Activated CD8-positive, alpha-beta memory T cell treated with anti-CD3 and anti-CD28 coated beads, Interleukin-2, amount 50 U/mL, for 24 hours (primary cell): ENCODE data around the gene KDM6B.
"Not testable (repeated sequence)": the region's sequence is repeated elsewhere in the genome, so short reads cannot be mapped to it uniquely, and the experiment has no call there.

Experiments used
- DNase-seq: peaks from one replicate; pipeline ENCODE4 v3.0.0-alpha.2; 2020; ENCODE audit errors: extremely low read depth

KDM6B gene, protein sequence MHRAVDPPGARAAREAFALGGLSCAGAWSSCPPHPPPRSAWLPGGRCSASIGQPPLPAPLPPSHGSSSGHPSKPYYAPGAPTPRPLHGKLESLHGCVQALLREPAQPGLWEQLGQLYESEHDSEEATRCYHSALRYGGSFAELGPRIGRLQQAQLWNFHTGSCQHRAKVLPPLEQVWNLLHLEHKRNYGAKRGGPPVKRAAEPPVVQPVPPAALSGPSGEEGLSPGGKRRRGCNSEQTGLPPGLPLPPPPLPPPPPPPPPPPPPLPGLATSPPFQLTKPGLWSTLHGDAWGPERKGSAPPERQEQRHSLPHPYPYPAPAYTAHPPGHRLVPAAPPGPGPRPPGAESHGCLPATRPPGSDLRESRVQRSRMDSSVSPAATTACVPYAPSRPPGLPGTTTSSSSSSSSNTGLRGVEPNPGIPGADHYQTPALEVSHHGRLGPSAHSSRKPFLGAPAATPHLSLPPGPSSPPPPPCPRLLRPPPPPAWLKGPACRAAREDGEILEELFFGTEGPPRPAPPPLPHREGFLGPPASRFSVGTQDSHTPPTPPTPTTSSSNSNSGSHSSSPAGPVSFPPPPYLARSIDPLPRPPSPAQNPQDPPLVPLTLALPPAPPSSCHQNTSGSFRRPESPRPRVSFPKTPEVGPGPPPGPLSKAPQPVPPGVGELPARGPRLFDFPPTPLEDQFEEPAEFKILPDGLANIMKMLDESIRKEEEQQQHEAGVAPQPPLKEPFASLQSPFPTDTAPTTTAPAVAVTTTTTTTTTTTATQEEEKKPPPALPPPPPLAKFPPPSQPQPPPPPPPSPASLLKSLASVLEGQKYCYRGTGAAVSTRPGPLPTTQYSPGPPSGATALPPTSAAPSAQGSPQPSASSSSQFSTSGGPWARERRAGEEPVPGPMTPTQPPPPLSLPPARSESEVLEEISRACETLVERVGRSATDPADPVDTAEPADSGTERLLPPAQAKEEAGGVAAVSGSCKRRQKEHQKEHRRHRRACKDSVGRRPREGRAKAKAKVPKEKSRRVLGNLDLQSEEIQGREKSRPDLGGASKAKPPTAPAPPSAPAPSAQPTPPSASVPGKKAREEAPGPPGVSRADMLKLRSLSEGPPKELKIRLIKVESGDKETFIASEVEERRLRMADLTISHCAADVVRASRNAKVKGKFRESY (N-terminal part only)

DNA sequence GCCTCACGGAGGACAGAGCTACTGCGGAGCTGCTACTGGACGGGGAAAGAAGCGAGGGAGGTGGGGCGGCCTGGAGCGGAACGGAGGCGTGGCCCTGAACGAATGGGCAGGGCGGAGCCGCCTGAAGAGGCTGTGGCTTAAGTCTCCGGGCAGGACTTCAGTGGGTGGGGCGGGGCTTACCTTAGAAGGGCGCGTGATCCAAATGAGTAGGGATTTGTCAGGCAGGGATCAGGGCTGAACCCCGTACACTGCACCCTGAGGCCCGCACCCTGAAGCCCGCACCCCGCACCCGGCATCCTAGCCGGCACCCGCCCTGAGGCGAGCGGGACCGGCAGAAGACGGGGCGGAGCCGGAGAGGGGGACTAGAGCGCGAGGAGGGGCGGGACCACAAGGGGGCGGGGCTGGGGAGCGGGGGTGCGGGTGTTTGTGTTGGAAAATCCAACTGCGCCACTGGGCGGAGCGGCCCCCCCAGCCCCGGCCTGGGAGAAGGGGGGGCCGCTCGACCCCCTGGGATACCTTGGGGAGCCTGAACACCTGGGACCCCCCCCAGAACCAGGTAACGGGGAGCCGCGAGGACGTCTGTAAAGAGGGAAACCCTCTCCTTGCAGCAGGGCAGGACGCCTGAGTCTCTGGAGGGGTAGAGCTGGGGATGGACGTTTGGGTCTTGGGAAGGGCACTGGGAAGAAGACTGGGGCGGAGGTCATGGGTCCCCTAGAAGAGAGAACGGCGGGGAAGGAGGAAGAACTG lies at the start of gene KDM6B:
TSS of gene KDM6B (plus strand) at position 423 of the 747 bp plus-strand sequence. CDS start 11,338 bp downstream, outside the sequence.
- DNase-seq, result no peak

- no peak for DNase-seq
These were observed 47.2 kb upstream of the KDM6B start for GRCh38 chr17:7786866-7787265.

GRCh38 chr17:7789131-7789530 lies 44.9 kb upstream of the KDM6B start:
- no peak for DNase-seq

DNA sequence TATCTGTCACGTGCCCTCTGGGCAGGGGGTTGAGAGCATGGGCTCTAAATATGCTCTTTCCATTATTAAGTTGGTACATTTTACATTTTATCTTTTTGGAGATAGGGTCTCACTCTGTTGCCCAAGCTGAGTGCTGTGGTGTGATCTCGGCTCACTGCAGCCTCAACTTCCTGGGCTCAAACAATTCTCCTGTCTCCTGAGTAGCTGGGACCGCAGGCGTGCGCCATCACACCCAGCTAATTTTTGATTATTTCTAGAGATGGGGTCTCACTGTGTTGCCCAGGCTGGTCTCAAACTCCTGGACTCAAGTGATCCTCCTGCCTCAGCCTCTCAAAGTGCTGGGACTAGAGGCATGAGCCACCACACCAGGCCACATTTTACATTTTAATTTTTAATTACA lies 43.9 kb upstream of the KDM6B start:
- no peak for DNase-seq

- DNase-seq, result no peak
These were observed 41.4 kb upstream of the KDM6B start for GRCh38 chr17:7792611-7793010.

DNA sequence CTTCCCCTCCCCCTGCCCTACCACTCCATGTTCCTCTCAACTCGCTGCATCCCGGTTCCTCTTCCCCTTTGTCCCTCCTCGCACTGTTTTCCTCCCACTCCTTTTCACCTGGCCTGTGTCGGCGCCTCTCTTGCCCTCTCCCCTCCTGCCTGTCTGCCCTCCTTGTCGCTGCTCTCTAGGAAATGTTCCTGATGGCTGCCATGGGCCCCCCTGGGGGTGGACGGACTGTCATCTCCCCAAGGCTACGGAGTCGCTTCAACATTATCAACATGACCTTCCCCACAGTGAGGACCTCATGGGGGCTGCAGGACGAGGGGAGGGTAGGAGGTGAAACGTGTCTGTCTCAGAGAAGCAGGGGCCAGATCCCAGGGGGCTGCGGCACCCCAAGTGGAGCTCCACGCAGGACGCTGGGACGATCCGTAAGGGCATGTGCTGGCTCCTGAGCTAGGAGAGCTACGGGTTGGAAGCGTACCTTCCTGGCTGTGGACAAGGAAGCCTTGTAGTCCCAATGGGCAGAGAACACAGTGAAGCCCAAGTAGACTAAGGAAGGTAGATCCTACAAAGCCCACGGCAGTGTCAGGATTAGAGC lies 39.8 kb upstream of the KDM6B start:
- no peak for DNase-seq

- DNase-seq, result no peak
These were observed 36.0 kb upstream of the KDM6B start for GRCh38 chr17:7797976-7798375.

- no peak for DNase-seq
These were observed 35.2 kb upstream of the KDM6B start for GRCh38 chr17:7798839-7799238.

GRCh38 chr17:7803981-7804380 lies 30.0 kb upstream of the KDM6B start:
- no peak for DNase-seq

DNA sequence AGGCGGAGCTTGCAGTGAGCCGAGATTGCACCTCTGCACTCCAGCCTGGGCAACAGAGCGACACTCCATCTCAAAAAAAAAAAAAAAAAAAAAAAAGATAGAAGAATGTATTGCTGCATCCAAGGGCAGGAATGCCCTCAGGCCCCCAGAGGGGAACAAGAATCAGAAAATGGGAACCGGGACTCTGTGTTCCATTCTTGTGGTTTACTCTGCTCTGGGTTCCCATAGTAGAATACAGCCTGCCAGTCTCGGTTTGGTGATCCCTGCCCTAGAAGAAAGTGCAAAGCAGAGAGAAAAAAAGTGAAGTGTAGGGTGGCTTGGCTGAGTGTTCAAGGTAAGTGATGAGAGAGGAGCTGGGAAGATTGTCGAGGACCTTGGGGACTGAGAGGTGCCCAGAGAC lies 27.4 kb upstream of the KDM6B start:
- DNase-seq, result no peak

- DNase-seq, result no peak
These were observed 26.8 kb upstream of the KDM6B start for GRCh38 chr17:7807206-7807605.

- DNase-seq, result no peak
These were observed 24.8 kb upstream of the KDM6B start for GRCh38 chr17:7809086-7809790.

DNA sequence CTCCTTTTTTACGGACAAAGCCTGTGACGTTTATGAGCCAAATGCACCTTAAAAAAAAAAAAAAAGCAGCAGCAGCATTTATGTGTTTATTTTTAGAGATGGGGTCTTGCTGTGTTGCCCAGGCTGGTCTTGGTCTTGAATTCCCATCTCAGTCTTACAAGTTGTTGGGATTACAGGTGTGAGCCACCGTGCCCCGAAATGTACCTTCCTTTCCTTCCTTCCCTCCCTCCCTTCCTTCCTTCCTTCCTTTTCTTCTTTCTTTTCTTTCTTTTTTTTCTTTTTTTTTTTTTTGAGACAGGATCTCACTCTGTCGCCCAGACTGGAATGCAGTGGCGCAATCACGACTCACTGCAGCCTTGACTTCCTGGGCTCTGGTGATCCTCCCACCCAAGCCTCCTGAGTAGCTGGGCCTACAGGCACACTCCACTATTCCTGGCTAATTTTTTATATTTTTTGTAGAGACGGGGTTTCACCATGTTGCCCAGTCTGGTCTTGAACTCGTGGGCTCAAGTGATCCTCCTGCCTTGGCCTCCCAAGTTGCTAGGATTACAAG lies 24.1 kb upstream of the KDM6B start:
- DNase-seq, result not testable (repeated sequence)

- DNase-seq, result no peak
These were observed 22.8 kb upstream of the KDM6B start for GRCh38 chr17:7811251-7811650.

- no peak for DNase-seq
These were observed 19.0 kb upstream of the KDM6B start for GRCh38 chr17:7814969-7815368.

DNA sequence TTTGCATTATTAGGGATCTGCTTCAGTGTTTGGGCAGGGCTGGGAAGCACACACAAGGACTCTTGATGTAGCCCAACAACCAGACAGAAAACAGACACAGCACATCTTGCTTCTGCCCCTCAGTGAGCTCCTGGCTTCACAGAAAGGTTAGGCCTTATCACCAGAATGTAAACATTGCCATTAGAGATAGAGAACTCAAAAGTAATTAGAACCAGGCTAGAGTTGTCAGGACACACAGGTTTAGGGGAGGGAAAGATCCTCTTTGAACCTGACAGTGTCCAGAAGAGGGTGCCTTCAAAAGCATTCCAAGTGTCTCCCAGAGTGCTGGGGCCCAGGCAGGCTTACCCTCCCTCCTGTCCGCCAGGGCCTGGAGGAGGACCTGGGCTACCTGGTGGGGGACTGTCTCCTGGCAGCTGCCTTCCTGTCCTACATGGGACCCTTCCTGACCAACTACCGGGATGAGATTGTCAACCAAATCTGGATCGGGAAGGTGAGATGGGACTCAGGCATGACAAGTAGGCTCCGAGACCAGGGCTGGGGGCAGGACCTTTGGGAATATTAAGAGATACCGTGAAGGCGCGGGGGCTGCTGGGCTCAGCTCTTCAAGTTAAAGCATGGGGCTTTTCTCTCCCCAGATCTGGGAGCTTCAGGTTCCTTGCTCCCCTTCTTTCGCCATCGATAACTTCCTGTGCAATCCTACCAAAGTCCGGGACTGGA lies 16.9 kb upstream of the KDM6B start:
- no peak for DNase-seq

DNA sequence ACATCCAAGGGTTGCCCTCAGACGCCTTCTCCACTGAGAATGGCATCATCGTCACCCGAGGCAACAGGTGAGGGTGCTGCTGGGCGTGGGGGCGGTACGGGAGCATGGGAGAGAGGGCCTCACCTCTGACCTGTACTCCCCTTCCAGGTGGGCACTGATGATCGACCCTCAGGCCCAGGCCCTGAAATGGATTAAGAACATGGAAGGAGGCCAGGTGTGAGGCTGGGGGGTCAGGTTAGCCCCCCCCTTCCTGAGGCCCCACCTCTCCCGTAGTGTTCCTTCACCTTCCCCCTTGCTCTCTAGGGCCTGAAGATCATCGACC lies 16.4 kb upstream of the KDM6B start:
- no peak for DNase-seq

DNA sequence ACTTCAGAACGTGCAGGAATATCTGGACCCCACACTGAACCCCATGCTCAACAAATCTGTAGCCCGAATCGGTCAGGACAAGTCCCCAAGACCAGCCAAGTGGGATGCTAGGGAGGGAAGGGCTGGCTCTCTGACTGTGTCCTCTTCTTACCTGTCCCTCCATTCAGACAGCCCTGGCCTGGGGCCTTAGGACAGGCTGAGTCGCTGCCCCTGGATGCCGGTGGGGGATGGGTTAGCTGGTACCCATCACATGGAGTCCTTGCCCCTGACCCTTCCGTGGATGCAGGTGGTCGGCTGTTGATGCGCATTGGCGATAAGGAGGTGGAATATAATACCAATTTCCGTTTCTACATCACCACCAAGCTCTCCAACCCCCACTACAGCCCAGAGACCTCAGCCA lies 16.0 kb upstream of the KDM6B start:
- DNase-seq, result no peak

DNA sequence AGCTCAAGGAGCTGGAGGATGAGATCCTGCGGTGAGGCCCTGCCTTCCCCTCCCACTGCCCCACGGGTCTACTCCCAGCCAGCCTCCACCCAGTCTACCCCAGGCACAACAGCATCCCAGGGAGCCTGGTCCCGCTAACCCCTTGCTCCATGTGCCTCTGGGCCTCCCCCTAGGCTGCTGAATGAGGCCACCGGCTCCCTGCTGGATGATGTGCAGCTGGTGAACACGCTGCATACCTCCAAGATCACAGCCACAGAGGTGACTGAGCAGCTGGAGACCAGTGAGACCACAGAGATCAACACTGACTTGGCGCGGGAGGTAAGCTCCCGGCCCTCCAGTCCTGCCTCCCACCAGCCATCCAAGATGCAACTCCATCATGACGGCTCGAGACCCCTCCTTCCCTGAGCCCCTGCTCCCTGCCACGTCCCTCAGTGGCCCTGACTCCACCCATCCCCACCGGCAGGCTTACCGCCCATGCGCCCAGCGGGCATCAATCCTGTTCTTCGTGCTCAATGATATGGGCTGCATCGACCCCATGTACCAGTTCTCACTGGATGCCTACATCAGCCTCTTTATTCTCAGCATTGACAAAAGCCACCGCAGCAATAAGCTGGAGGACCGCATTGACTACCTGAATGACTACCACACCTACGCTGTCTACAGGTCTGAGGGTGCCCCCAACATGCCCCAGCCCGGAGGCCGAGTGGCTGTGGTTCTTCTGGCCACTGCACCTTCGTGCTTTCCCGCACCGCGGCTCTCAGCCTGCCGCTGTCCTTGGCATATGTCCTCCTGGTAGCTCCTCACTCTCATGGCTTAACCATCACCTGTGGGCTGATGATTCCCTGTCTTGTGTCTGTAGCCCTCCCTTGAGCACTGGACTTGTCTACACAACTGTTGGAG lies 15.0 kb upstream of the KDM6B start:
- DNase-seq, result no peak
